Activated naive CD4-positive, alpha-beta T cell treated with anti-CD3 and anti-CD28 coated beads, Interleukin-2, amount 50 U/mL, for 24 hours (primary cell): ENCODE results near the gene AXIN1.
"Not testable (repeated sequence)": the region's sequence is repeated elsewhere in the genome, so short reads cannot be mapped to it uniquely, and the experiment has no call there.

Experiments used
- H3K27ac Mint-ChIP-seq: one replicate; pipeline ENCODE4 v1.8.0; 2021; ENCODE audit warnings: mild to moderate bottlenecking, mixed read lengths
- H3K27me3 Mint-ChIP-seq: one replicate; pipeline ENCODE4 v1.8.0; 2021; ENCODE audit warnings: mixed read lengths
- H3K36me3 Mint-ChIP-seq: one replicate; pipeline ENCODE4 v1.8.0; 2021; ENCODE audit warnings: mixed read lengths
- H3K4me1 Mint-ChIP-seq: one replicate; pipeline ENCODE4 v1.8.0; 2021; ENCODE audit warnings: mixed read lengths
- H3K4me3 Mint-ChIP-seq: one replicate; pipeline ENCODE4 v1.8.0; 2021; ENCODE audit warnings: mild to moderate bottlenecking, mixed read lengths
- H3K9me3 Mint-ChIP-seq: one replicate; pipeline ENCODE4 v1.8.0; 2021; ENCODE audit warnings: mixed read lengths

Gene AXIN1

GRCh38 chr16:363766-364490, 11.4 kb upstream of the AXIN1 start:
- Mint-ChIP-seq H3K27ac (no peak overlapping the region), H3K36me3 (no peaks in the 10 kb centered on the region)

GRCh38 chr16:363110-363765, 10.7 kb upstream of the AXIN1 start:
- H3K9me3 Mint-ChIP-seq, result no peaks in the 10 kb centered on the region
- peaks cover 5% of the 10 kb centered on the region for H3K4me1 Mint-ChIP-seq
- H3K27me3 Mint-ChIP-seq, result no peaks in the 10 kb centered on the region
- no peak overlapping the region for H3K27ac Mint-ChIP-seq
- no peaks in the 10 kb centered on the region for H3K36me3 Mint-ChIP-seq
- no peak overlapping the region for H3K4me3 Mint-ChIP-seq

More at GRCh38 chr16:363766-364490, 11.4 kb upstream of the AXIN1 start:
- Mint-ChIP-seq H3K4me1 (peaks cover 5% of the 10 kb centered on the region), H3K9me3 (no peaks in the 10 kb centered on the region), H3K27me3 (no peaks in the 10 kb centered on the region), H3K4me3 (no peak overlapping the region)

GRCh38 chr16:362702-362999, 10.1 kb upstream of the AXIN1 start:
- H3K9me3 Mint-ChIP-seq, H3K36me3 Mint-ChIP-seq, H3K4me3 Mint-ChIP-seq, H3K27me3 Mint-ChIP-seq, H3K4me1 Mint-ChIP-seq, H3K27ac Mint-ChIP-seq: not testable (repeated sequence)

GRCh38 chr16:361872-362701, 9.6 kb upstream of the AXIN1 start:
- peak overlapping the region; percentile 17 for H3K27ac Mint-ChIP-seq
- no peaks in the 10 kb centered on the region for H3K27me3 Mint-ChIP-seq
- no peaks in the 10 kb centered on the region for H3K9me3 Mint-ChIP-seq
- H3K36me3 Mint-ChIP-seq, result no peaks in the 10 kb centered on the region
- H3K4me3 Mint-ChIP-seq, result peak overlapping the region; percentile 51
- peaks cover 5% of the 10 kb centered on the region for H3K4me1 Mint-ChIP-seq

- Mint-ChIP-seq H3K4me1 (peaks cover 7% of the 10 kb centered on the region), H3K27me3 (no peaks in the 10 kb centered on the region), H3K27ac (no peak overlapping the region), H3K4me3 (no peak overlapping the region), H3K36me3 (no peaks in the 10 kb centered on the region), H3K9me3 (no peaks in the 10 kb centered on the region)
These were observed 8.9 kb upstream of the AXIN1 start for GRCh38 chr16:361341-361871.

- no peak overlapping the region for H3K4me3 Mint-ChIP-seq
- H3K27ac Mint-ChIP-seq, result no peak overlapping the region
- no peaks in the 10 kb centered on the region for H3K9me3 Mint-ChIP-seq
- no peaks in the 10 kb centered on the region for H3K36me3 Mint-ChIP-seq
- H3K4me1 Mint-ChIP-seq, result peaks cover 9% of the 10 kb centered on the region
- no peaks in the 10 kb centered on the region for H3K27me3 Mint-ChIP-seq
These were observed 8.3 kb upstream of the AXIN1 start for GRCh38 chr16:360698-361336.

GRCh38 chr16:359871-360697, 7.6 kb upstream of the AXIN1 start:
- no peaks in the 10 kb centered on the region for H3K36me3 Mint-ChIP-seq
- no peaks in the 10 kb centered on the region for H3K9me3 Mint-ChIP-seq

GRCh38 chr16:359067-359763, 6.7 kb upstream of the AXIN1 start:
- Mint-ChIP-seq H3K4me3 (no peak overlapping the region), H3K4me1 (peaks cover 23% of the 10 kb centered on the region), H3K27me3 (no peaks in the 10 kb centered on the region), H3K27ac (no peak overlapping the region), H3K9me3 (no peaks in the 10 kb centered on the region), H3K36me3 (no peaks in the 10 kb centered on the region)

More at GRCh38 chr16:359871-360697, 7.6 kb upstream of the AXIN1 start:
- Mint-ChIP-seq H3K4me3 (no peak overlapping the region), H3K27me3 (no peaks in the 10 kb centered on the region), H3K27ac (no peak overlapping the region), H3K4me1 (peaks cover 15% of the 10 kb centered on the region)

GRCh38 chr16:356741-357140, 4.2 kb upstream of the AXIN1 start:
- H3K4me3 Mint-ChIP-seq, result no peak overlapping the region
- no peak overlapping the region for H3K27ac Mint-ChIP-seq
- no peaks in the 10 kb centered on the region for H3K36me3 Mint-ChIP-seq
- no peaks in the 10 kb centered on the region for H3K27me3 Mint-ChIP-seq
- H3K4me1 Mint-ChIP-seq, result peaks cover 22% of the 10 kb centered on the region
- H3K9me3 Mint-ChIP-seq, result no peaks in the 10 kb centered on the region

- Mint-ChIP-seq H3K27ac (peak overlapping the region; percentile 69), H3K4me1 (peaks cover 30% of the 10 kb centered on the region), H3K27me3 (no peaks in the 10 kb centered on the region), H3K4me3 (peak overlapping the region; percentile 68), H3K9me3 (no peaks in the 10 kb centered on the region), H3K36me3 (peaks cover 4% of the 10 kb centered on the region)
These were observed 2.5 kb upstream of the AXIN1 start for GRCh38 chr16:354971-355461.

GRCh38 chr16:354291-354881, 1.9 kb upstream of the AXIN1 start:
- no peaks in the 10 kb centered on the region for H3K9me3 Mint-ChIP-seq
- peaks cover 36% of the 10 kb centered on the region for H3K4me1 Mint-ChIP-seq
- peak overlapping the region; percentile 57 for H3K27ac Mint-ChIP-seq
- peak overlapping the region; percentile 53 for H3K4me3 Mint-ChIP-seq
- H3K36me3 Mint-ChIP-seq, result peaks cover 4% of the 10 kb centered on the region
- H3K27me3 Mint-ChIP-seq, result no peaks in the 10 kb centered on the region

GRCh38 chr16:353404-354290, 1.1 kb upstream of the AXIN1 start:
- Mint-ChIP-seq H3K4me3 (peak overlapping the region; percentile 53), H3K36me3 (peaks cover 4% of the 10 kb centered on the region), H3K27me3 (no peaks in the 10 kb centered on the region), H3K4me1 (peaks cover 40% of the 10 kb centered on the region), H3K27ac (peak overlapping the region; percentile 57), H3K9me3 (no peaks in the 10 kb centered on the region)
